Skeletal muscle tissue (tissue), 4 donors: ENCODE data around the gene CDHR3. TPM values are rescaled to one million over a fixed set of nuclear protein-coding genes. Genes with fewer than 3 reads are reported as not detected.
A peak's percentile ranks its signal among the peaks of the same experiment; 100 is the strongest.

Experiments
- H3K27ac ChIP-seq: one replicate; pipeline ENCODE4 v1.7.0; 2013; ENCODE audit warnings: mild to moderate bottlenecking, low read depth, low read length, inconsistent platforms
- H3K27me3 ChIP-seq, 3 donors: one replicate each; pipeline ENCODE4 v1.7.0; 2013; ENCODE audit warnings: low read length in 3 of 3; ENCODE audit not compliant: control insufficient read depth in 3 of 3, insufficient read depth in 3 of 3
- H3K36me3 ChIP-seq, 3 donors: one replicate each; pipeline ENCODE4 v1.7.0; 2013; ENCODE audit warnings: low read length in 3 of 3; ENCODE audit not compliant: control insufficient read depth in 3 of 3, insufficient read depth in 3 of 3
- H3K4me1 ChIP-seq, 3 donors: one replicate each; pipeline ENCODE4 v1.7.0; 2013; ENCODE audit warnings: low read length in 3 of 3, mild to moderate bottlenecking in 3 of 3; ENCODE audit not compliant: control insufficient read depth in 3 of 3, insufficient read depth in 3 of 3
- H3K4me3 ChIP-seq, 3 donors: one replicate each; pipeline ENCODE4 v1.7.0; 2013; ENCODE audit warnings: low read length in 3 of 3
- H3K9ac ChIP-seq, 3 donors: one replicate each; pipeline ENCODE4 v1.7.0; 2013; ENCODE audit warnings: low read length in 3 of 3, mild to moderate bottlenecking in 3 of 3, moderate library complexity in 2 of 3, low read depth in 1 of 3
- H3K9me3 ChIP-seq, 3 donors: one replicate each; pipeline ENCODE4 v1.7.0; 2013; ENCODE audit warnings: low read length in 3 of 3; ENCODE audit not compliant: control insufficient read depth in 3 of 3
- total RNA-seq: library from RNA; depleted of rRNA; stranded (reverse); fragments of >200 nt; gene quantifications from one replicate; pipeline ENCODE4 v1.2.3, GENCODE V29; 2014
- donor health status: Osteomylitis.

Gene CDHR3, protein sequence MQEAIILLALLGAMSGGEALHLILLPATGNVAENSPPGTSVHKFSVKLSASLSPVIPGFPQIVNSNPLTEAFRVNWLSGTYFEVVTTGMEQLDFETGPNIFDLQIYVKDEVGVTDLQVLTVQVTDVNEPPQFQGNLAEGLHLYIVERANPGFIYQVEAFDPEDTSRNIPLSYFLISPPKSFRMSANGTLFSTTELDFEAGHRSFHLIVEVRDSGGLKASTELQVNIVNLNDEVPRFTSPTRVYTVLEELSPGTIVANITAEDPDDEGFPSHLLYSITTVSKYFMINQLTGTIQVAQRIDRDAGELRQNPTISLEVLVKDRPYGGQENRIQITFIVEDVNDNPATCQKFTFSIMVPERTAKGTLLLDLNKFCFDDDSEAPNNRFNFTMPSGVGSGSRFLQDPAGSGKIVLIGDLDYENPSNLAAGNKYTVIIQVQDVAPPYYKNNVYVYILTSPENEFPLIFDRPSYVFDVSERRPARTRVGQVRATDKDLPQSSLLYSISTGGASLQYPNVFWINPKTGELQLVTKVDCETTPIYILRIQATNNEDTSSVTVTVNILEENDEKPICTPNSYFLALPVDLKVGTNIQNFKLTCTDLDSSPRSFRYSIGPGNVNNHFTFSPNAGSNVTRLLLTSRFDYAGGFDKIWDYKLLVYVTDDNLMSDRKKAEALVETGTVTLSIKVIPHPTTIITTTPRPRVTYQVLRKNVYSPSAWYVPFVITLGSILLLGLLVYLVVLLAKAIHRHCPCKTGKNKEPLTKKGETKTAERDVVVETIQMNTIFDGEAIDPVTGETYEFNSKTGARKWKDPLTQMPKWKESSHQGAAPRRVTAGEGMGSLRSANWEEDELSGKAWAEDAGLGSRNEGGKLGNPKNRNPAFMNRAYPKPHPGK
- 12.0 TPM for total RNA-seq

DNA sequence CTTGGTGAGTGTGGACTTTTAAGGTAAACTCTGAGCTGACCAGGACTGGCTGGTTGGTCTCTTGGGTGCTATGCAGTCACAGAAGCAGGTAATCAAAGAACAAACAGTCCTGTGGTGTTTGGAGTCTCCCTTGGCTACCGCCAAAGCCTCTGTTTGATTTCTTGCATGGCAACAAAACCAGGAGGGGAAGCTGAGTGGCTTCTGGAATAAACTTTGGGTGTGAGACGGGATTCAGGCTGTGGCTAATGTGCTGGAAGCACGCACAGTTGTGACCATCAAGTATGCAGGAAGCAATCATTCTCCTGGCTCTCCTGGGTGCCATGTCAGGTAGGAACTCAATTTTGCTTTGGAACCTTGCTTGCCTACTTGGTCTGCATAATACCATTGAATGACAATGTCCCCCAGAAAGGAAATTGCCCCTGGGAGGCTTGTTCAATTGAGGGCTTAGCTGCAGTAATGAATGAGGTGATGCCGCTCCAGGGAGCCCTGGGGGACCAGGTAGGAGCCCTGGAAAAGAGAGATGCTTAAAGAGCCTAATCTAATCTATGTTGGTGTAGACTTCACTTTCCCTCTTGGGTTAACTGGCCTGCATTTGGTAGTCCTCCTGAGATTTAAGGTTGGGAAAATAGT, at the start of gene CDHR3:
Gene CDHR3, plus strand, starts transcription at position 227 of the 630 bp plus-strand sequence. Its CDS starts 55 bp downstream, at position 282.
- H3K4me1 ChIP-seq = no peaks in the 10 kb centered on the region
- no peaks in the 10 kb centered on the region for H3K9me3 ChIP-seq
- no peak within 1 kb of the TSS for H3K27ac ChIP-seq
- peaks cover 0 to 7% (median 0%) of the 10 kb centered on the region in 3 donors for H3K27me3 ChIP-seq
- H3K36me3 ChIP-seq = no peaks in the 10 kb centered on the region
- no peak within 1 kb of the TSS for H3K9ac ChIP-seq
- H3K4me3 ChIP-seq = no peak within 1 kb of the TSS

DNA sequence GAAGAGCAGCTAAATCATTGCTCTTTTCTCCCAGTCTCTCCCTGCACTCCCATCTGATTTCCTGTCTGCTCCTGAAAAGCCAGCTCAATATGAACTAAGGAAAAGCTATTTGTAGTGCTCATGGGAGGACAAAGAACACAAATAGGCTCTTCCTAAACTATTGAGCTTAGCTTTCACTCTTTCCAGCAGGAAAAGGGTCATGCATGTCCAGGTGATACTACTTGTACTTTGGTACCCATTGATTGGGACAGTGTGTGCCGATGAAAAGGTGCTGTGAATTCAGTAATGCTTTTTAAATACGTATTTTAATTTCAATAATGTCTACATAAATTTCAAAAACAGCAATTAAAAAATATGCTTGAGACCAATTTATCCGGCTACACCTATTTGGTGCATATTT, 49.1 kb upstream of the CDHR3 start:
- Histone ChIP-seq H3K4me1 (no peaks in the 10 kb centered on the region), H3K9ac (no peak overlapping the region)

GRCh38 chr7:105916603-105917002, 46.5 kb upstream of the CDHR3 start:
- no peaks in the 10 kb centered on the region for H3K27me3 ChIP-seq
- peaks cover 0 to 2% (median 0%) of the 10 kb centered on the region in 3 donors for H3K36me3 ChIP-seq
- no peaks in the 10 kb centered on the region for H3K4me1 ChIP-seq
- H3K9ac ChIP-seq = no peak overlapping the region
- H3K27ac ChIP-seq = no peak overlapping the region
- H3K4me3 ChIP-seq = no peak overlapping the region
- H3K9me3 ChIP-seq = no peaks in the 10 kb centered on the region

More for the DNA sequence above, 49.1 kb upstream of the CDHR3 start:
- H3K4me3 ChIP-seq = no peak overlapping the region
- H3K36me3 ChIP-seq = peaks cover 0 to 2% (median 0%) of the 10 kb centered on the region in 3 donors
- H3K27me3 ChIP-seq = no peaks in the 10 kb centered on the region
- H3K9me3 ChIP-seq = peaks cover 0 to 3% (median 0%) of the 10 kb centered on the region in 3 donors
- no peak overlapping the region for H3K27ac ChIP-seq

- H3K9me3 ChIP-seq = no peaks in the 10 kb centered on the region
- H3K36me3 ChIP-seq = peaks cover 0 to 2% (median 0%) of the 10 kb centered on the region in 3 donors
- H3K4me3 ChIP-seq = no peak overlapping the region
- no peak overlapping the region for H3K27ac ChIP-seq
- H3K4me1 ChIP-seq = no peaks in the 10 kb centered on the region
- H3K27me3 ChIP-seq = no peaks in the 10 kb centered on the region
- no peak overlapping the region for H3K9ac ChIP-seq
These were observed 45.4 kb upstream of the CDHR3 start for GRCh38 chr7:105917659-105918058.

GRCh38 chr7:105920766-105921165, 42.3 kb upstream of the CDHR3 start:
- Histone ChIP-seq H3K9me3 (peaks cover 0 to 3% (median 0%) of the 10 kb centered on the region in 3 donors), H3K4me3 (no peak overlapping the region), H3K36me3 (peaks cover 0 to 6% (median 0%) of the 10 kb centered on the region in 3 donors), H3K27me3 (no peaks in the 10 kb centered on the region), H3K27ac (no peak overlapping the region), H3K9ac (no peak overlapping the region), H3K4me1 (no peaks in the 10 kb centered on the region)

- Histone ChIP-seq H3K9ac (no peak overlapping the region), H3K27ac (no peak overlapping the region), H3K36me3 (peaks cover 0 to 6% (median 0%) of the 10 kb centered on the region in 3 donors), H3K4me1 (no peaks in the 10 kb centered on the region), H3K4me3 (no peak overlapping the region), H3K9me3 (peaks cover 0 to 3% (median 0%) of the 10 kb centered on the region in 3 donors), H3K27me3 (no peaks in the 10 kb centered on the region)
These were observed 38.1 kb upstream of the CDHR3 start for GRCh38 chr7:105924945-105925344.

DNA sequence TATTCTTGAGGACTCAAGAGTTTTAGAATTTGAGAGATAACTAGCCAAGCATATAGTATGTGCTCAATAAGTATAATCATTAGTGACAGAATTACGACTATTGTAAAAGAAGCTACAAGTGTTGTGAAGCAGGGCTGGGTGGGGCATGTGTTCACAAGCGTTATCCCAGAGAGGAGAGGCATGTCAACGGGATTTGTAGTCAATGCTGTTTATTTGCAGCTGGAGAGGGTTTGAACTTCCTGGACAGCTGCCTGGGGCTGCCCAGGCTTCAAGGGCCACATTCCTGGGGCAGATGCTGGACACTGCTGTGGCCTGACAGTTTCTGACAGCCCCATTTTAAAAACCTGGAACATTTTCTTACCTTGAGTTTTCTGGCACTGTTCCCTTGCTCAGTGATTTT, 36.9 kb upstream of the CDHR3 start:
- Histone ChIP-seq H3K9ac (no peak overlapping the region), H3K27me3 (no peaks in the 10 kb centered on the region), H3K9me3 (peaks cover 0 to 3% (median 0%) of the 10 kb centered on the region in 3 donors), H3K4me1 (no peaks in the 10 kb centered on the region), H3K27ac (no peak overlapping the region), H3K4me3 (no peak overlapping the region), H3K36me3 (peaks cover 0 to 6% (median 0%) of the 10 kb centered on the region in 3 donors)

- H3K4me3 ChIP-seq = no peak overlapping the region
These were observed 31.9 kb upstream of the CDHR3 start for GRCh38 chr7:105931179-105931578.

DNA sequence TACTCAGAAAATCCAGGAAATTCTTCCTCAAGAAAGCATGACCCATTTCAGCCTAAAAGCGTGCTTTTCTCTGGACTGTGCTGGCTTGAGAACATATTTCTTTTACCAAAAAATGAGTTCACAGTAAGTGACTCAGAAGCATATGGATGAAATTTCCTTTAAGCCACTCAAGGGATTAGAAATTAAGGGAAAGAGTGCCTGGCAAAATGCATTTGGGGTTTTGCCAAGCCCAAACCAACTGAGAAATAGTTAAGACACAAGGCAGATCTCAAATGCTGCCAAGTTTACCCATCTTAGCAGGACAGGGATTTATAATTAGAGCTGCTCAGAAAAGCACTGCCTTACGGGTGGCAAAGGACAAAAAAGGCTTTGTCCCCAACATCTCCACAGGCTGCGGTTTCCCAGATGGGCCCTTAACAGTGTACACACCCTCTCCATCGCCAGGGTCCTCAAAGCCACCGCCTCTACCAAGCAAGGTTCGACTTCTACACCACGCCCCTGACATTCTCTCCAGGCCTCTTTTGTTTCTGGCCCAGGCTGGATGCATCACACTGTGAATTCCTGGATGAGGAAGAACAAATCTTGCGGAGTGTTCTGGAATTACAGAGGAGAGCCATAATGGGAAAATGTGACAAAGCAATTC, 30.1 kb upstream of the CDHR3 start:
- H3K9ac ChIP-seq = no peak overlapping the region
- no peaks in the 10 kb centered on the region for H3K27me3 ChIP-seq
- H3K4me1 ChIP-seq = peaks cover 0 to 9% (median 0%) of the 10 kb centered on the region in 3 donors
- H3K36me3 ChIP-seq = no peaks in the 10 kb centered on the region
- H3K4me3 ChIP-seq = no peak overlapping the region
- H3K9me3 ChIP-seq = no peaks in the 10 kb centered on the region
- peak overlapping the region; percentile 59 for H3K27ac ChIP-seq

More at GRCh38 chr7:105931179-105931578, 31.9 kb upstream of the CDHR3 start:
- no peaks in the 10 kb centered on the region for H3K36me3 ChIP-seq
- no peak overlapping the region for H3K9ac ChIP-seq
- no peaks in the 10 kb centered on the region for H3K27me3 ChIP-seq
- H3K27ac ChIP-seq = no peak overlapping the region
- H3K4me1 ChIP-seq = peaks cover 0 to 9% (median 0%) of the 10 kb centered on the region in 3 donors
- H3K9me3 ChIP-seq = no peaks in the 10 kb centered on the region
